ENCODE data around the gene CNFN.

CNFN gene

GRCh38 chr19:42375415-42376176 lies 14.5 kb downstream of the CNFN start:
- DNase-seq (ENCODE audit: low read depth in 3 of 3, low spot score in 1 of 3): no peak

- no peak for DNase-seq (ENCODE audit: low read depth in 3 of 3, low spot score in 1 of 3)
Measured at GRCh38 chr19:42374826-42375376, 15.2 kb downstream of the CNFN start.

GRCh38 chr19:42370626-42371175 lies 19.4 kb downstream of the CNFN start:
- no peak for DNase-seq (ENCODE audit: low read depth in 3 of 3, low spot score in 1 of 3)

GRCh38 chr19:42370068-42370520 lies 20.0 kb downstream of the CNFN start:
- no peak for DNase-seq (ENCODE audit: low read depth in 3 of 3, low spot score in 1 of 3)

GRCh38 chr19:42369433-42370067 lies 20.5 kb downstream of the CNFN start:
- DNase-seq (ENCODE audit: low read depth in 3 of 3, low spot score in 1 of 3): no peak

- DNase-seq (ENCODE audit: low read depth in 3 of 3, low spot score in 1 of 3): no peak
Measured at GRCh38 chr19:42368765-42369164, 21.3 kb downstream of the CNFN start.

GRCh38 chr19:42368360-42368759 lies 21.7 kb downstream of the CNFN start:
- DNase-seq (ENCODE audit: low read depth in 3 of 3, low spot score in 1 of 3): no peak

- no peak for DNase-seq (ENCODE audit: low read depth in 3 of 3, low spot score in 1 of 3)
Measured at GRCh38 chr19:42367929-42368328, 22.2 kb downstream of the CNFN start.

GRCh38 chr19:42366673-42367072 lies 23.4 kb downstream of the CNFN start:
- no peak for DNase-seq (ENCODE audit: low read depth in 3 of 3, low spot score in 1 of 3)

GRCh38 chr19:42363614-42364346 lies 26.3 kb downstream of the CNFN start:
- DNase-seq (ENCODE audit: low read depth in 3 of 3, low spot score in 1 of 3): no peak

GRCh38 chr19:42362891-42363440 lies 27.1 kb downstream of the CNFN start:
- no peak for DNase-seq (ENCODE audit: low read depth in 3 of 3, low spot score in 1 of 3)

- no peak for DNase-seq (ENCODE audit: low read depth in 3 of 3, low spot score in 1 of 3)
Measured at GRCh38 chr19:42362342-42362741, 27.8 kb downstream of the CNFN start.

GRCh38 chr19:42361545-42361910 lies 28.6 kb downstream of the CNFN start:
- no peak for DNase-seq (ENCODE audit: low read depth in 3 of 3, low spot score in 1 of 3)

- no peak for DNase-seq (ENCODE audit: low read depth in 3 of 3, low spot score in 1 of 3)
Measured at GRCh38 chr19:42360787-42361544, 29.1 kb downstream of the CNFN start.

GRCh38 chr19:42357290-42357689 lies 32.8 kb downstream of the CNFN start:
- no peak for DNase-seq (ENCODE audit: low read depth in 3 of 3, low spot score in 1 of 3)

- no peak for DNase-seq (ENCODE audit: low read depth in 3 of 3, low spot score in 1 of 3)
Measured at GRCh38 chr19:42356686-42357085, 33.4 kb downstream of the CNFN start.

- DNase-seq (ENCODE audit: low read depth in 3 of 3, low spot score in 1 of 3): no peak
Measured at GRCh38 chr19:42355896-42356295, 34.2 kb downstream of the CNFN start.

GRCh38 chr19:42353341-42354015 lies 36.6 kb downstream of the CNFN start:
- DNase-seq (ENCODE audit: low read depth in 3 of 3, low spot score in 1 of 3): no peak

- no peak for DNase-seq (ENCODE audit: low read depth in 3 of 3, low spot score in 1 of 3)
Measured at GRCh38 chr19:42352301-42353259, 37.5 kb downstream of the CNFN start.
